Neural cell (in vitro differentiated cells): Measurements from ENCODE around the gene TRIM25. TPM values are rescaled to one million over a fixed set of nuclear protein-coding genes. Genes with fewer than 3 reads are reported as not detected.
"Not testable (repeated sequence)": the region's sequence is repeated elsewhere in the genome, so short reads cannot be mapped to it uniquely, and the experiment has no call there.

ENCODE experiments used
- H2AFZ ChIP-seq: fragments of 200-600, 300-800 bp; sonication (generic), shearing (Covaris generic); 2 replicates; pipeline ENCODE4 v1.6.0; 2014; ENCODE audit warnings: low read depth, mild to moderate bottlenecking, antibody characterized with exemption, low read length, moderate library complexity
- H3F3A ChIP-seq: fragments of 200-600 bp; shearing (Covaris generic); 2 replicates; pipeline ENCODE4 v1.6.1; 2016; ENCODE audit warnings: mild to moderate bottlenecking, moderate library complexity, mixed read lengths, antibody characterized with exemption, low read length; ENCODE audit not compliant: insufficient read depth, poor library complexity, severe bottlenecking
- H3K27ac ChIP-seq: fragments of 200-600, 300-800 bp; sonication (generic), shearing (Covaris generic); 2 replicates; pipeline ENCODE4 v1.5.1; 2014; ENCODE audit warnings: mild to moderate bottlenecking, low read length, moderate library complexity
- H3K27me3 ChIP-seq: fragments of 300-800, 200-600 bp; sonication (generic), shearing (Covaris generic); 2 replicates; pipeline ENCODE4 v1.6.0; 2014; ENCODE audit warnings: mild to moderate bottlenecking, low read depth, low read length, moderate library complexity; ENCODE audit not compliant: insufficient read depth
- H3K36me3 ChIP-seq: fragments of 300-800, 200-600 bp; sonication (generic), shearing (Covaris generic); 2 replicates; pipeline ENCODE4 v1.5.1; 2014; ENCODE audit warnings: mild to moderate bottlenecking, antibody characterized with exemption, low read length, moderate library complexity; ENCODE audit not compliant: insufficient read depth
- H3K4me2 ChIP-seq: fragments of 300-800, 200-600 bp; sonication (generic), shearing (Covaris generic); 2 replicates; pipeline ENCODE4 v1.6.0; 2014; ENCODE audit warnings: mild to moderate bottlenecking, low read length
- H3K4me3 ChIP-seq: fragments of 300-800, 200-600 bp; sonication (generic), shearing (Covaris generic); 2 replicates; pipeline ENCODE4 v1.5.1; 2014; ENCODE audit warnings: mild to moderate bottlenecking, low read length, moderate library complexity
- H3K79me2 ChIP-seq: fragments of 200-600 bp; shearing (Covaris generic); replicated peaks from 2 replicates; pipeline ENCODE4 v1.6.0; 2014; ENCODE audit warnings: mild to moderate bottlenecking, low read length, moderate library complexity; ENCODE audit not compliant: insufficient read depth
- H3K9ac ChIP-seq: fragments of 300-800, 200-600 bp; sonication (generic), shearing (Covaris generic); 2 replicates; pipeline ENCODE4 v1.6.1; 2016; ENCODE audit warnings: mild to moderate bottlenecking, low read length, mixed read lengths
- H3K9me2 ChIP-seq: fragments of 200-600 bp; shearing (Covaris generic); 2 replicates; pipeline ENCODE4 v1.6.1; 2016; ENCODE audit warnings: mild to moderate bottlenecking, low read length, mixed read lengths; ENCODE audit not compliant: insufficient read depth
- H3K9me3 ChIP-seq: fragments of 200-600, 300-800 bp; sonication (generic), shearing (Covaris generic); 2 replicates; pipeline ENCODE4 v1.6.1; 2016; ENCODE audit warnings: mild to moderate bottlenecking, mixed run types, low read length, moderate library complexity, mixed read lengths
- H4K20me1 ChIP-seq: fragments of 200-600 bp; shearing (Covaris generic); 2 replicates; pipeline ENCODE4 v1.6.1; 2016; ENCODE audit warnings: mild to moderate bottlenecking, mixed run types; ENCODE audit not compliant: insufficient read depth
- MXI1 ChIP-seq: fragments of 450-650 bp; conservative IDR thresholded peaks from 2 replicates; pipeline ENCODE4 v1.6.1; 2014; ENCODE audit warnings: antibody characterized with exemption, mild to moderate bottlenecking; ENCODE audit not compliant: poor library complexity, severe bottlenecking
- RAD21 ChIP-seq: fragments of 450-650 bp; conservative IDR thresholded peaks from 2 replicates; pipeline ENCODE4 v1.6.1; 2014; ENCODE audit warnings: antibody characterized with exemption, mild to moderate bottlenecking, moderate library complexity
- SMC3 ChIP-seq: fragments of 450-650 bp; conservative IDR thresholded peaks from 2 replicates; pipeline ENCODE4 v1.6.1; 2014; ENCODE audit warnings: antibody characterized with exemption, mild to moderate bottlenecking, moderate library complexity; ENCODE audit not compliant: poor library complexity
- TAF1 ChIP-seq: IDR thresholded peaks from 2 replicates; pipeline ENCODE4 v1.6.1; 2012; ENCODE audit warnings: low read depth
- polyA plus RNA-seq: library from polyadenylated mRNA; depleted of rRNA; stranded (reverse); fragments of >200 nt; gene quantifications from 2 replicates; pipeline ENCODE4 v1.2.3, GENCODE V29; 2014
- TF ChIP-seq, protein P1 (sequence below): fragments of 450-650 bp; IDR thresholded peaks from 2 replicates; pipeline ENCODE4 v1.5.1; 2014; ENCODE audit warnings: antibody characterized with exemption, mild to moderate bottlenecking, moderate library complexity; ENCODE audit not compliant: poor library complexity, severe bottlenecking
- TF ChIP-seq, protein P2 (sequence below): IDR thresholded peaks from 2 replicates; pipeline ENCODE4 v1.6.1; 2012; ENCODE audit warnings: borderline replicate concordance

TRIM25 gene
- polyA plus RNA-seq, 1 donor from 2014 or later: 1.7 TPM

DNA sequence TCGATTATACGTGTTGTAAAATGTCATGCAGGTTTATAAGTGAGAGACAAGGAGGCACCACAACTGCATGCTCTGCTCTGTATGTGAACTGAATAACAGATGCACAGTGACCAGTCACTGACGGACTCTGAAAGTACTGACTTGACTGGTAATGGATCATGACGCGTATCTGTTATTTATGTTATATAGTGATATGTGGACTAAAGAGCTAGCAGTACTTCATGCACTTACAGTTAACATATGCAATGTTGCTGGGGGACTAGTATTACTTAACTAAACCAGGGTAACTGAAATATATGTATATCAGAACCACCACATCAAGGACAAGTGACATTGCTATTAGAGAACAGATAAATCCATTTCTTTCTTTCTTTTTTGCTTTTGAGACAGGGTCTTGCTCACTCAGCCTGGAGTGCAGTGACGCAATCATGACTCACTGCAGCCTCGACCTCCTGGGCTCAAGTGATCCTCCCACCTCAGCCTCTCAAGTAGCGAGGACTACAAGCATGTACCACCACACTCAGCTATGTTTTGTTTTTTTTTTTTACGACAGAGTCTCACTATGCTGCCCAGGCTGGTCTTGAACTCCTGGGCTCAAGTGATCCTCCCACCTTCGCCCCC is 29.8 kb upstream of the TRIM25 start:
- H3K9me2 ChIP-seq: no peaks in the 10 kb centered on the region
- H3K4me3 ChIP-seq: no peak overlapping the region
- no peaks in the 10 kb centered on the region for H4K20me1 ChIP-seq
- H3K36me3 ChIP-seq: peaks cover 8% of the 10 kb centered on the region
- H3K27ac ChIP-seq: no peak overlapping the region
- no peak overlapping the region for H3K4me2 ChIP-seq
- H3F3A ChIP-seq: no peaks in the 10 kb centered on the region
- no peak for TF ChIP-seq MXI1
- no peak for TF ChIP-seq TAF1
- no peak for TF ChIP-seq SMC3
- TF ChIP-seq, protein P1, sequence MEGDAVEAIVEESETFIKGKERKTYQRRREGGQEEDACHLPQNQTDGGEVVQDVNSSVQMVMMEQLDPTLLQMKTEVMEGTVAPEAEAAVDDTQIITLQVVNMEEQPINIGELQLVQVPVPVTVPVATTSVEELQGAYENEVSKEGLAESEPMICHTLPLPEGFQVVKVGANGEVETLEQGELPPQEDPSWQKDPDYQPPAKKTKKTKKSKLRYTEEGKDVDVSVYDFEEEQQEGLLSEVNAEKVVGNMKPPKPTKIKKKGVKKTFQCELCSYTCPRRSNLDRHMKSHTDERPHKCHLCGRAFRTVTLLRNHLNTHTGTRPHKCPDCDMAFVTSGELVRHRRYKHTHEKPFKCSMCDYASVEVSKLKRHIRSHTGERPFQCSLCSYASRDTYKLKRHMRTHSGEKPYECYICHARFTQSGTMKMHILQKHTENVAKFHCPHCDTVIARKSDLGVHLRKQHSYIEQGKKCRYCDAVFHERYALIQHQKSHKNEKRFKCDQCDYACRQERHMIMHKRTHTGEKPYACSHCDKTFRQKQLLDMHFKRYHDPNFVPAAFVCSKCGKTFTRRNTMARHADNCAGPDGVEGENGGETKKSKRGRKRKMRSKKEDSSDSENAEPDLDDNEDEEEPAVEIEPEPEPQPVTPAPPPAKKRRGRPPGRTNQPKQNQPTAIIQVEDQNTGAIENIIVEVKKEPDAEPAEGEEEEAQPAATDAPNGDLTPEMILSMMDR: no peak
- no peak for TF ChIP-seq RAD21
- no peaks in the 10 kb centered on the region for H3K9me3 ChIP-seq
- H2AFZ ChIP-seq: no peak overlapping the region
- no peaks in the 10 kb centered on the region for H3K79me2 ChIP-seq
- H3K27me3 ChIP-seq: no peaks in the 10 kb centered on the region
- H3K9ac ChIP-seq: no peak overlapping the region

DNA sequence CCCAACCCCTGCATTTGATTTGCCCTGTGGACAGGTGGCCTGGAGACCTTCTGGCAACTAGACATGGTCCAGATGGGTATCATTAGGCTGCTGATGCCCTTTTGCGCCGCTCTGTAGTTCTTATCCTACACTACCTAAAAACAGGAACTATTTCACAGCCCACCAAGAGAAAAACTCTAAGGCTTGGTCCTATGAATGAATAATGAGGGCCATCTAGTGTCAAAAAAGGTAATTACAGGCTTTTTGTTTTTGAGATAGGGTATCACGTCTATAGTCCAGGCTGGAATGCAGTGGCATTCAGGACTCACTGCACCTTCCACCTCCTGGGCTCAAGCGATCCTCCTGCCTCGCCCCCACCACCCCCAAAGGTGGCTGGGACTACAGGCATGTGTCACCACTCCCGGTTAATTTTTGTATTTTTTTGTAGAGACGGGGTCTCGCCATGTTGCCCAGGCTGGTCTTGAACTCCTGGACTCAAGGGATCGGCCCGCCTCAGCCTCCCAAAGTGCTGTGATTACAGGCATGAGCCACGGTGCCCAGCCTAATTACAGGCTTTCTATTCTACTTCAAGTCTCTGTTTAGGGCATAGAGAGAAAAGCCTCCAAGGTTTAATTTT is 26.1 kb upstream of the TRIM25 start:
- Histone ChIP-seq H2AFZ (no peak overlapping the region), H3K9ac (no peak overlapping the region), H3F3A (no peaks in the 10 kb centered on the region), H3K36me3 (peaks cover 26% of the 10 kb centered on the region), H3K4me3 (no peak overlapping the region), H3K9me3 (no peaks in the 10 kb centered on the region), H3K27me3 (no peaks in the 10 kb centered on the region), H4K20me1 (no peaks in the 10 kb centered on the region), H3K9me2 (no peaks in the 10 kb centered on the region), H3K79me2 (no peaks in the 10 kb centered on the region), H3K4me2 (no peak overlapping the region), H3K27ac (no peak overlapping the region)
- TF ChIP-seq, protein P2, sequence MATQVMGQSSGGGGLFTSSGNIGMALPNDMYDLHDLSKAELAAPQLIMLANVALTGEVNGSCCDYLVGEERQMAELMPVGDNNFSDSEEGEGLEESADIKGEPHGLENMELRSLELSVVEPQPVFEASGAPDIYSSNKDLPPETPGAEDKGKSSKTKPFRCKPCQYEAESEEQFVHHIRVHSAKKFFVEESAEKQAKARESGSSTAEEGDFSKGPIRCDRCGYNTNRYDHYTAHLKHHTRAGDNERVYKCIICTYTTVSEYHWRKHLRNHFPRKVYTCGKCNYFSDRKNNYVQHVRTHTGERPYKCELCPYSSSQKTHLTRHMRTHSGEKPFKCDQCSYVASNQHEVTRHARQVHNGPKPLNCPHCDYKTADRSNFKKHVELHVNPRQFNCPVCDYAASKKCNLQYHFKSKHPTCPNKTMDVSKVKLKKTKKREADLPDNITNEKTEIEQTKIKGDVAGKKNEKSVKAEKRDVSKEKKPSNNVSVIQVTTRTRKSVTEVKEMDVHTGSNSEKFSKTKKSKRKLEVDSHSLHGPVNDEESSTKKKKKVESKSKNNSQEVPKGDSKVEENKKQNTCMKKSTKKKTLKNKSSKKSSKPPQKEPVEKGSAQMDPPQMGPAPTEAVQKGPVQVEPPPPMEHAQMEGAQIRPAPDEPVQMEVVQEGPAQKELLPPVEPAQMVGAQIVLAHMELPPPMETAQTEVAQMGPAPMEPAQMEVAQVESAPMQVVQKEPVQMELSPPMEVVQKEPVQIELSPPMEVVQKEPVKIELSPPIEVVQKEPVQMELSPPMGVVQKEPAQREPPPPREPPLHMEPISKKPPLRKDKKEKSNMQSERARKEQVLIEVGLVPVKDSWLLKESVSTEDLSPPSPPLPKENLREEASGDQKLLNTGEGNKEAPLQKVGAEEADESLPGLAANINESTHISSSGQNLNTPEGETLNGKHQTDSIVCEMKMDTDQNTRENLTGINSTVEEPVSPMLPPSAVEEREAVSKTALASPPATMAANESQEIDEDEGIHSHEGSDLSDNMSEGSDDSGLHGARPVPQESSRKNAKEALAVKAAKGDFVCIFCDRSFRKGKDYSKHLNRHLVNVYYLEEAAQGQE: no peak
- TF ChIP-seq, protein P1: peak; percentile 80
- TF ChIP-seq SMC3: peak; percentile 75
- TF ChIP-seq RAD21: peak; percentile 78

DNA sequence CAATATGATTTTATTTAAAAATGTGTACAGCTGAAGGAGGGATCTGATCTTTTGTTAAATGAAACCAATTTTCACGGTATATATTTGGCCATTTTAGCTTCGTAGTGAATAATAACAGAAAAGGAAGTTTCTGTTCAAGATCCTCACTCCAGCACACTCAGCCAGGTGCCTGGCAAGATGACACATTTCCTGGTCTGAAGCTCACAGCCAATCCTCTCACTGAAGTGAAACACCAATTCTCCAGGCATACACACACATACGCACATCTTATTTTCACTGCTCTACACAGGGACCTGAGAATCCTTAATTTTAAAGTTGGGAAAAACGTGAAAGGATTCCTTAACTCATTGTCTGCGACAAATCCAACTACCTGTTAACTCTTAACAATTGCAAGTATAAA is 24.4 kb upstream of the TRIM25 start:
- H3K4me2 ChIP-seq, H4K20me1 ChIP-seq, H3K9ac ChIP-seq, H3K27ac ChIP-seq, H3F3A ChIP-seq, H3K9me3 ChIP-seq, H3K9me2 ChIP-seq, H2AFZ ChIP-seq, H3K4me3 ChIP-seq, H3K27me3 ChIP-seq, H3K79me2 ChIP-seq: not testable (repeated sequence)
- H3K36me3 ChIP-seq: peaks cover 24% of the 10 kb centered on the region
